Measurements from ENCODE around the gene SETX.

Gene SETX

GRCh38 chr9:132243156-132244074 is 111.4 kb downstream of the SETX start:
- Mint-ChIP-seq H3K4me3 (peak overlapping the region; percentile 88), H3K4me1 (ENCODE audit: low read depth) (peaks cover 14% of the 10 kb centered on the region), H3K27me3 (peaks cover 8% of the 10 kb centered on the region), H3K9me3 (no peaks in the 10 kb centered on the region), H3K36me3 (ENCODE audit: low read depth) (no peaks in the 10 kb centered on the region), H3K27ac (no peak overlapping the region)

- Mint-ChIP-seq H3K4me3 (peak overlapping the region; percentile 88), H3K27me3 (peaks cover 8% of the 10 kb centered on the region), H3K9me3 (no peaks in the 10 kb centered on the region), H3K36me3 (ENCODE audit: low read depth) (no peaks in the 10 kb centered on the region), H3K27ac (peak overlapping the region; percentile 88), H3K4me1 (ENCODE audit: low read depth) (peaks cover 14% of the 10 kb centered on the region)
Observed at GRCh38 chr9:132242621-132243155, 112.1 kb downstream of the SETX start.

GRCh38 chr9:132241840-132242620 is 112.8 kb downstream of the SETX start:
- peak overlapping the region; percentile 88 for H3K27ac Mint-ChIP-seq
- no peaks in the 10 kb centered on the region for H3K9me3 Mint-ChIP-seq
- H3K36me3 Mint-ChIP-seq (ENCODE audit: low read depth), result no peaks in the 10 kb centered on the region
- H3K4me1 Mint-ChIP-seq (ENCODE audit: low read depth), result peaks cover 14% of the 10 kb centered on the region
- peak overlapping the region; percentile 92 for H3K4me3 Mint-ChIP-seq
- H3K27me3 Mint-ChIP-seq, result peaks cover 8% of the 10 kb centered on the region

- Mint-ChIP-seq H3K27ac (peak overlapping the region; percentile 91), H3K9me3 (no peaks in the 10 kb centered on the region), H3K4me3 (peak overlapping the region; percentile 92), H3K4me1 (ENCODE audit: low read depth) (peaks cover 14% of the 10 kb centered on the region), H3K27me3 (peaks cover 2% of the 10 kb centered on the region), H3K36me3 (ENCODE audit: low read depth) (no peaks in the 10 kb centered on the region)
Observed at GRCh38 chr9:132241483-132241839, 113.3 kb downstream of the SETX start.

GRCh38 chr9:132240841-132241482 is 113.8 kb downstream of the SETX start:
- H3K4me3 Mint-ChIP-seq, result peak overlapping the region; percentile 92
- H3K36me3 Mint-ChIP-seq (ENCODE audit: low read depth), result no peaks in the 10 kb centered on the region
- H3K4me1 Mint-ChIP-seq (ENCODE audit: low read depth), result peaks cover 14% of the 10 kb centered on the region
- H3K27ac Mint-ChIP-seq, result peak overlapping the region; percentile 91
- no peaks in the 10 kb centered on the region for H3K9me3 Mint-ChIP-seq
- no peaks in the 10 kb centered on the region for H3K27me3 Mint-ChIP-seq

- no peak overlapping the region for H3K27ac Mint-ChIP-seq
- H3K27me3 Mint-ChIP-seq, result no peaks in the 10 kb centered on the region
- H3K36me3 Mint-ChIP-seq (ENCODE audit: low read depth), result no peaks in the 10 kb centered on the region
Observed at GRCh38 chr9:132239999-132240840, 114.6 kb downstream of the SETX start.

GRCh38 chr9:132239518-132239917 is 115.3 kb downstream of the SETX start:
- Mint-ChIP-seq H3K4me1 (ENCODE audit: low read depth) (peaks cover 14% of the 10 kb centered on the region), H3K36me3 (ENCODE audit: low read depth) (no peaks in the 10 kb centered on the region), H3K27ac (no peak overlapping the region), H3K4me3 (no peak overlapping the region), H3K9me3 (no peaks in the 10 kb centered on the region), H3K27me3 (no peaks in the 10 kb centered on the region)

More at GRCh38 chr9:132239999-132240840, 114.6 kb downstream of the SETX start:
- Mint-ChIP-seq H3K4me3 (no peak overlapping the region), H3K4me1 (ENCODE audit: low read depth) (peaks cover 14% of the 10 kb centered on the region), H3K9me3 (no peaks in the 10 kb centered on the region)

GRCh38 chr9:132238992-132239391 is 115.8 kb downstream of the SETX start:
- no peak overlapping the region for H3K27ac Mint-ChIP-seq
- H3K27me3 Mint-ChIP-seq, result no peaks in the 10 kb centered on the region
- no peaks in the 10 kb centered on the region for H3K36me3 Mint-ChIP-seq (ENCODE audit: low read depth)
- H3K4me1 Mint-ChIP-seq (ENCODE audit: low read depth), result peaks cover 14% of the 10 kb centered on the region
- no peak overlapping the region for H3K4me3 Mint-ChIP-seq
- no peaks in the 10 kb centered on the region for H3K9me3 Mint-ChIP-seq

GRCh38 chr9:132238026-132238972 is 116.5 kb downstream of the SETX start:
- no peak overlapping the region for H3K4me3 Mint-ChIP-seq
- H3K4me1 Mint-ChIP-seq (ENCODE audit: low read depth), result peaks cover 14% of the 10 kb centered on the region
- H3K27me3 Mint-ChIP-seq, result no peaks in the 10 kb centered on the region
- H3K36me3 Mint-ChIP-seq (ENCODE audit: low read depth), result no peaks in the 10 kb centered on the region
- H3K9me3 Mint-ChIP-seq, result no peaks in the 10 kb centered on the region
- no peak overlapping the region for H3K27ac Mint-ChIP-seq

GRCh38 chr9:132237481-132237880 is 117.3 kb downstream of the SETX start:
- no peak overlapping the region for H3K4me3 Mint-ChIP-seq
- no peak overlapping the region for H3K27ac Mint-ChIP-seq
- H3K4me1 Mint-ChIP-seq (ENCODE audit: low read depth), result peaks cover 8% of the 10 kb centered on the region
- no peaks in the 10 kb centered on the region for H3K9me3 Mint-ChIP-seq
- H3K27me3 Mint-ChIP-seq, result no peaks in the 10 kb centered on the region
- no peaks in the 10 kb centered on the region for H3K36me3 Mint-ChIP-seq (ENCODE audit: low read depth)

- H3K4me3 Mint-ChIP-seq, result no peak overlapping the region
- no peaks in the 10 kb centered on the region for H3K27me3 Mint-ChIP-seq
- no peaks in the 10 kb centered on the region for H3K36me3 Mint-ChIP-seq (ENCODE audit: low read depth)
- H3K4me1 Mint-ChIP-seq (ENCODE audit: low read depth), result peaks cover 4% of the 10 kb centered on the region
- no peaks in the 10 kb centered on the region for H3K9me3 Mint-ChIP-seq
- no peak overlapping the region for H3K27ac Mint-ChIP-seq
Observed at GRCh38 chr9:132236662-132237311, 118.0 kb downstream of the SETX start.

GRCh38 chr9:132235894-132236661 is 118.7 kb downstream of the SETX start:
- Mint-ChIP-seq H3K4me3 (no peak overlapping the region), H3K4me1 (ENCODE audit: low read depth) (peaks cover under 1% of the 10 kb centered on the region), H3K27me3 (no peaks in the 10 kb centered on the region), H3K27ac (no peak overlapping the region), H3K36me3 (ENCODE audit: low read depth) (no peaks in the 10 kb centered on the region), H3K9me3 (no peaks in the 10 kb centered on the region)
